ENCODE results near the gene FOXQ1. TPM values are rescaled to one million over a fixed set of nuclear protein-coding genes. Genes with fewer than 3 reads are reported as not detected.

Gene FOXQ1
- total and polyA plus RNA-seq, 2 of the 13 experiments (the other 11 are each of a cell fraction or from before 2014, with no cell fraction given) = 35.2 to 39.8 TPM

GRCh38 chr6:1335367-1336037, 23.6 kb downstream of the FOXQ1 start (continued):
- TF ChIP-seq, protein P1, sequence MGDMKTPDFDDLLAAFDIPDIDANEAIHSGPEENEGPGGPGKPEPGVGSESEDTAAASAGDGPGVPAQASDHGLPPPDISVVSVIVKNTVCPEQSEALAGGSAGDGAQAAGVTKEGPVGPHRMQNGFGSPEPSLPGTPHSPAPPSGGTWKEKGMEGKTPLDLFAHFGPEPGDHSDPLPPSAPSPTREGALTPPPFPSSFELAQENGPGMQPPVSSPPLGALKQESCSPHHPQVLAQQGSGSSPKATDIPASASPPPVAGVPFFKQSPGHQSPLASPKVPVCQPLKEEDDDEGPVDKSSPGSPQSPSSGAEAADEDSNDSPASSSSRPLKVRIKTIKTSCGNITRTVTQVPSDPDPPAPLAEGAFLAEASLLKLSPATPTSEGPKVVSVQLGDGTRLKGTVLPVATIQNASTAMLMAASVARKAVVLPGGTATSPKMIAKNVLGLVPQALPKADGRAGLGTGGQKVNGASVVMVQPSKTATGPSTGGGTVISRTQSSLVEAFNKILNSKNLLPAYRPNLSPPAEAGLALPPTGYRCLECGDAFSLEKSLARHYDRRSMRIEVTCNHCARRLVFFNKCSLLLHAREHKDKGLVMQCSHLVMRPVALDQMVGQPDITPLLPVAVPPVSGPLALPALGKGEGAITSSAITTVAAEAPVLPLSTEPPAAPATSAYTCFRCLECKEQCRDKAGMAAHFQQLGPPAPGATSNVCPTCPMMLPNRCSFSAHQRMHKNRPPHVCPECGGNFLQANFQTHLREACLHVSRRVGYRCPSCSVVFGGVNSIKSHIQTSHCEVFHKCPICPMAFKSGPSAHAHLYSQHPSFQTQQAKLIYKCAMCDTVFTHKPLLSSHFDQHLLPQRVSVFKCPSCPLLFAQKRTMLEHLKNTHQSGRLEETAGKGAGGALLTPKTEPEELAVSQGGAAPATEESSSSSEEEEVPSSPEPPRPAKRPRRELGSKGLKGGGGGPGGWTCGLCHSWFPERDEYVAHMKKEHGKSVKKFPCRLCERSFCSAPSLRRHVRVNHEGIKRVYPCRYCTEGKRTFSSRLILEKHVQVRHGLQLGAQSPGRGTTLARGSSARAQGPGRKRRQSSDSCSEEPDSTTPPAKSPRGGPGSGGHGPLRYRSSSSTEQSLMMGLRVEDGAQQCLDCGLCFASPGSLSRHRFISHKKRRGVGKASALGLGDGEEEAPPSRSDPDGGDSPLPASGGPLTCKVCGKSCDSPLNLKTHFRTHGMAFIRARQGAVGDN (CRISPR knock-in tag; IDR thresholded peaks at IDR 0.05) = peak; percentile 19; the same call in 1 of the 2 replicates
- peak; percentile 77 for TF ChIP-seq TCF7 (IDR thresholded peaks at IDR 0.05; ENCODE audit: low read depth)
- TF ChIP-seq HDAC2 (CRISPR knock-in tag; IDR thresholded peaks at IDR 0.05) = peak; percentile 96
- TF ChIP-seq, protein P2, sequence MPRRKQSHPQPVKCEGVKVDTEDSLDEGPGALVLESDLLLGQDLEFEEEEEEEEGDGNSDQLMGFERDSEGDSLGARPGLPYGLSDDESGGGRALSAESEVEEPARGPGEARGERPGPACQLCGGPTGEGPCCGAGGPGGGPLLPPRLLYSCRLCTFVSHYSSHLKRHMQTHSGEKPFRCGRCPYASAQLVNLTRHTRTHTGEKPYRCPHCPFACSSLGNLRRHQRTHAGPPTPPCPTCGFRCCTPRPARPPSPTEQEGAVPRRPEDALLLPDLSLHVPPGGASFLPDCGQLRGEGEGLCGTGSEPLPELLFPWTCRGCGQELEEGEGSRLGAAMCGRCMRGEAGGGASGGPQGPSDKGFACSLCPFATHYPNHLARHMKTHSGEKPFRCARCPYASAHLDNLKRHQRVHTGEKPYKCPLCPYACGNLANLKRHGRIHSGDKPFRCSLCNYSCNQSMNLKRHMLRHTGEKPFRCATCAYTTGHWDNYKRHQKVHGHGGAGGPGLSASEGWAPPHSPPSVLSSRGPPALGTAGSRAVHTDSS (CRISPR knock-in tag; conservative IDR thresholded peaks at IDR 0.05) = no peak
- no peak for TF ChIP-seq ZNF660 (CRISPR knock-in tag; IDR thresholded peaks at IDR 0.05; ENCODE audit: borderline replicate concordance, low read depth)
- TF ChIP-seq HMG20A (CRISPR knock-in tag; IDR thresholded peaks at IDR 0.05; ENCODE audit: borderline replicate concordance) = peak; percentile 85; the same call in 1 of the 2 replicates
- TF ChIP-seq HNRNPLL (IDR thresholded peaks at IDR 0.05; ENCODE audit: low read depth, low read length, poor library complexity, severe bottlenecking) = no peak
- TF ChIP-seq PRDM15 (CRISPR knock-in tag; IDR thresholded peaks at IDR 0.05) = peak; percentile 98
- TF ChIP-seq ZNF331 (CRISPR knock-in tag; IDR thresholded peaks at IDR 0.05) = peak; percentile 95
- 0 out of 2 replicates have a peak, but pooled peaks have one; percentile 68 for TF ChIP-seq ZNF234 (CRISPR knock-in tag; conservative IDR thresholded peaks at IDR 0.05)
- TF ChIP-seq TBX3 (IDR thresholded peaks at IDR 0.05; ENCODE audit: borderline replicate concordance) = peak; percentile 85; the same call in 1 of the 2 replicates
- peak; percentile 73 for TF ChIP-seq FOXK1 (CRISPR knock-in tag; IDR thresholded peaks at IDR 0.05; ENCODE audit: borderline replicate concordance, low read depth)
- TF ChIP-seq ZNF777 (CRISPR knock-in tag; IDR thresholded peaks at IDR 0.05) = no peak
- TF ChIP-seq HNF4G (IDR thresholded peaks at IDR 0.05; ENCODE audit: borderline replicate concordance, low read depth, low read length) = peak; percentile 79; the same call in 1 of the 2 replicates
- TF ChIP-seq HNF4G (CRISPR knock-in tag; IDR thresholded peaks at IDR 0.05; ENCODE audit: borderline replicate concordance, low read depth) = peak; percentile 73; the same call in 1 of the 2 replicates
- TF ChIP-seq ZFP36L1 (CRISPR knock-in tag; IDR thresholded peaks at IDR 0.05) = peak; percentile 84
- peak; percentile 0; the same call in 1 of the 2 replicates for TF ChIP-seq MAFF (IDR thresholded peaks at IDR 0.05; ENCODE audit: low read depth, low read length)
